Stomach (tissue), 9 donors: ENCODE results near the gene KDELR3. TPM values are rescaled to one million over a fixed set of nuclear protein-coding genes. Genes with fewer than 3 reads are reported as not detected.

Experiments used
- DNase-seq, 2 donors: peaks; one replicate each; pipeline versions ENCODE4 v3.0.0 to v3.0.0-alpha.2; 2013 to 2019
- H3K27ac ChIP-seq, 5 donors: fragments of 200-600 bp in 4 of 5; sonication (generic) in 4 of 5; one replicate each; pipeline ENCODE4 v1.5.1; 2013 to 2019; ENCODE audit warnings: mild to moderate bottlenecking in 1 of 5, moderate library complexity in 1 of 5
- H3K27me3 ChIP-seq, 3 donors: fragments of 200-600 bp; sonication (generic); one replicate each; pipeline ENCODE4 v1.5.1; 2017 to 2019; ENCODE audit warnings: mixed run types in 1 of 3
- H3K36me3 ChIP-seq, 4 donors: fragments of 200-600 bp; sonication (generic); 1 replicate in 3 of 4; 2 replicates in 1 of 4; pipeline ENCODE4 v1.5.1; 2016 to 2019
- H3K4me1 ChIP-seq, 4 donors: fragments of 200-600 bp; sonication (generic); one replicate each; pipeline ENCODE4 v1.5.1; 2016 to 2019
- H3K4me3 ChIP-seq, 4 donors: fragments of 200-600 bp; sonication (generic) in 3 of 4; one replicate each; pipeline ENCODE4 v1.5.1; 2016 to 2019; ENCODE audit warnings: mild to moderate bottlenecking in 1 of 4
- H3K9me3 ChIP-seq, 4 donors: fragments of 200-600 bp; sonication (generic); one replicate each; pipeline ENCODE4 v1.5.1; 2016 to 2019
- CTCF ChIP-seq, 7 experiments: fragments of 450-650 bp in 4 of 7; fragments of 200-600 bp in 3 of 7; sonication (generic) in 3 of 7; IDR thresholded peaks; one replicate each; pipeline ENCODE4 v1.5.1; 2016 to 2019; ENCODE audit warnings: antibody characterized with exemption in 7 of 7, control low read depth in 2 of 7, mild to moderate bottlenecking in 1 of 7
- EP300 ChIP-seq: sonication (generic); formaldehyde crosslinking; IDR thresholded peaks from one replicate; pipeline ENCODE4 v1.6.1; 2017; ENCODE audit warnings: antibody characterized with exemption
- POLR2A ChIP-seq, 4 donors: fragments of 450-650 bp; IDR thresholded peaks; one replicate each; pipeline ENCODE4 v1.6.1; 2016; ENCODE audit warnings: antibody characterized with exemption in 4 of 4, control low read depth in 2 of 4, mild to moderate bottlenecking in 1 of 4, moderate library complexity in 1 of 4
- POLR2AphosphoS5 ChIP-seq, 3 donors: sonication (generic); formaldehyde crosslinking; IDR thresholded peaks; one replicate each; pipeline ENCODE4 v1.6.1; 2016; ENCODE audit warnings: antibody characterized with exemption in 3 of 3
- WGBS, 5 donors: extraction: QIAGEN DNeasy Blood & Tissue Kit in 3 of 5; methylation state at CpG; one replicate each; pipeline versions ENCODE4 v1.1.5 to v1.1.7; 2013 to 2018; 5-methylcytosine and 5-hydroxymethylcytosine counted together
- intact Hi-C: fragments of 100-400 bp; cut with DNase I; formaldehyde crosslinking; loops from one replicate; pipeline ENCODE4 v1.15.1; 2023; ENCODE audit warnings: low total_unique reads
- polyA plus RNA-seq, 3 donors: library from polyadenylated mRNA; stranded (reverse); fragments of 200-250 nt; gene quantifications; one replicate each; pipeline ENCODE4 v1.2.3, GENCODE V29; 2013
- total RNA-seq, 5 donors: library from RNA; depleted of rRNA; stranded (reverse); fragments of >200 nt; gene quantifications; one replicate each; pipeline versions ENCODE4 v1.1.0 to v1.2.3, GENCODE V29; 2014 to 2016
- donor health status: healthy with polysubstance abuse.
- donor health status: Bipolar disorder and iron deficiency.
- donor health status: healthy.

Gene KDELR3
- total and polyA plus RNA-seq, 8 donors = 3.6 to 30.7 (median 11.6) TPM; not detected in 1

DNA sequence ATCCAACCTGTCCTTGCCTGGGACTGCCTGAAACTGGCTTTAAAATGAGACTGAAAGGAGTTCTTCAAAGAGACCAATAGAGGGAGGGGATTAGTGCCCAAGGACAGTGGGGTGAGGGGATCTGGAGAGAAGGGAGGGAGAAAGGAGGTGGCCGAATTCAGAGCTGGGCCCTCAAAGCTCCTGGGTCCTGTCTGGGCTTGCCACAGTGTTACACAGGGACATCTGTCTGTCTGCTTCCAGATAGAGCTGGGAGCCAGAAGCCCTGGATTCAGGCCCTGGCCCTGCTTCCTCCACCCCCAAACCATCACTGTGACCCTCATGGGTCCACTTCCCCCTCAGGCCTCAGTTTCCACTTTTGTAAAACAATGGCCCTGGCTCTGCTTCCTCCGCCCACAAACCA is 16.5 kb upstream of the KDELR3 start:
- Histone ChIP-seq H3K27me3 (peaks cover 15 to 93% (median 57%) of the 10 kb centered on the region in 3 donors), H3K27ac (no peak overlapping the region)

DNA sequence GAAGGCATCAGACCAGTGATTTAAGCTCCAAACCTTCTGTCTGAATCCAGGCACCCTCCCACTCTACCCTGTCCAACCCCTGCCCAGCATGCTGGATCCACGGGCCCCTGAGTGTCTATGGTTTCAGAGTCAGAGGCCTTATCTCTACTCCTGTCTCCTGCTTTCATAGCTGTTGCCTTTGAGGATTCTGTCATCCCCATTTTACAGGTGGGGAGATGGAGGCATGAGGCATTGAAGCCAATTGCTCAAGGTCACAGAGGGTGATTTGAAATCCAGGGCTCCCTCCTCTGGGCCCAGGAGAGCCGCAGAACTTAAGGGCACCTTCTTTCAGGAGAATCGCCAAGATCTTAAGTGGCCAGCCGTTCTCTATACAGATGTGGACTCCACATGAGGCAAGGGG is 16.0 kb upstream of the KDELR3 start:
- Histone ChIP-seq H3K9me3 (no peaks in the 10 kb centered on the region), H3K27me3 (peaks cover 15 to 96% (median 61%) of the 10 kb centered on the region in 3 donors)
- TF ChIP-seq POLR2A (IDR thresholded peaks at IDR 0.05) (no peak), EP300 (no peak), CTCF (IDR thresholded peaks at IDR 0.05) (no peak), POLR2AphosphoS5 (IDR thresholded peaks at IDR 0.05) (no peak)

More for the DNA sequence above, 16.5 kb upstream of the KDELR3 start:
- Histone ChIP-seq H3K36me3 (no peaks in the 10 kb centered on the region), H3K4me3 (no peak overlapping the region), H3K9me3 (no peaks in the 10 kb centered on the region), H3K4me1 (peaks cover 14 to 24% (median 20%) of the 10 kb centered on the region in 4 donors)
- DNase-seq = no peak
- WGBS, 5 donors = 84 to 96% (median 88%) methylated on average over 2 of the region's 2 CpGs
- intact Hi-C loops = no loop called here
- no peak for TF ChIP-seq POLR2AphosphoS5 (IDR thresholded peaks at IDR 0.05)

GRCh38 chr22:38452373-38453065 is 15.4 kb upstream of the KDELR3 start:
- Histone ChIP-seq H3K27me3 (peaks cover 15 to 96% (median 67%) of the 10 kb centered on the region in 3 donors), H3K27ac (no peak overlapping the region), H3K36me3 (no peaks in the 10 kb centered on the region), H3K4me1 (peaks cover 14 to 24% (median 20%) of the 10 kb centered on the region in 4 donors), H3K9me3 (no peaks in the 10 kb centered on the region), H3K4me3 (no peak overlapping the region)
- TF ChIP-seq POLR2AphosphoS5 (IDR thresholded peaks at IDR 0.05) (no peak), POLR2A (IDR thresholded peaks at IDR 0.05) (no peak), CTCF (IDR thresholded peaks at IDR 0.05) (no peak), EP300 (no peak)
- peak in 1 of 2 donors; percentile 81 for DNase-seq
- WGBS, 5 donors = 29 to 41% (median 40%) methylated on average over 23 to 25 of the region's 25 CpGs
- intact Hi-C loops = no loop called here

More for the DNA sequence above, 16.0 kb upstream of the KDELR3 start:
- peak in 1 of 2 donors; percentile 5 for DNase-seq
- H3K36me3 ChIP-seq = no peaks in the 10 kb centered on the region
- WGBS, 5 donors = 59 to 71% (median 64%) methylated on average over 3 to 4 of the region's 4 CpGs
- intact Hi-C loops = no loop called here
- H3K27ac ChIP-seq = no peak overlapping the region
- H3K4me3 ChIP-seq = no peak overlapping the region
- H3K4me1 ChIP-seq = peaks cover 14 to 24% (median 20%) of the 10 kb centered on the region in 4 donors

DNA sequence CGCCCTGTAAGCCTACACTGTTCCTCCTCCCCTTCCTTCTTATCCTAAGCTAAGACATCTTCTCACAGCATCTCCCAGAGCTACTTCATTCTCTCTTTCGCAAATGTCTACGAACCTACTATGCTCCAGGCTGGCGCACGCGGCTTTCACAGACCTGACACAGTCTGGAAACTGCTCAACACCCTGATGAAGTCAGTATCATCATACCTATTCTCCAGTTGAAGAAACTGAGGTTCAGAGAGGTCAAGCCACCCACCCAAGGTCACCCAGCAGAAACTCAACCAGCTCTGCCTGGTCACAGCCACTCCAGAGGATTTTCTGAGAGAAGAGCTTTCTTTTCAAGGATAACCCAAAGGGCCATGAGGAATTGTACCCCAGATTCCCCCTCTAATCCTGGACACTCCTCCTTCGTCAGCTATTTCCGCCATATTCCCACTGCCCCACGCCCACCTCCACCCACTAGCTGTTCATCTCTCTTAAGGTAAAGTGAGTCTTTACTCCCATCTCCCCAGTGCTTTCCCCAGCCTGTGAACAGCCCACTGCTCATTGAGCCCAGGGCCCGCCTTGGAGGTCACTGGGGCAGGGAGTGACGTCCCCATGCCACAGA is 14.7 kb upstream of the KDELR3 start:
- Histone ChIP-seq H3K27me3 (peaks cover 15 to 99% (median 71%) of the 10 kb centered on the region in 3 donors), H3K9me3 (no peaks in the 10 kb centered on the region), H3K4me1 (peaks cover 14 to 24% (median 20%) of the 10 kb centered on the region in 4 donors), H3K36me3 (no peaks in the 10 kb centered on the region), H3K4me3 (no peak overlapping the region), H3K27ac (no peak overlapping the region)
- intact Hi-C loops = no loop called here
- no peak for TF ChIP-seq CTCF (IDR thresholded peaks at IDR 0.05)
- no peak for TF ChIP-seq POLR2AphosphoS5 (IDR thresholded peaks at IDR 0.05)
- no peak for TF ChIP-seq EP300
- no peak for TF ChIP-seq POLR2A (IDR thresholded peaks at IDR 0.05)
- 80 to 85% (median 82%) methylated on average over 11 of the region's 11 CpGs for WGBS, 5 donors
- no peak for DNase-seq

- peaks cover 15 to 99% (median 70%) of the 10 kb centered on the region in 3 donors for H3K27me3 ChIP-seq
- 50 to 96% (median 60%) methylated on average over 3 of the region's 3 CpGs for WGBS, 5 donors
- H3K27ac ChIP-seq = no peak overlapping the region
- H3K9me3 ChIP-seq = no peaks in the 10 kb centered on the region
- H3K4me1 ChIP-seq = peaks cover 14 to 24% (median 20%) of the 10 kb centered on the region in 4 donors
- H3K4me3 ChIP-seq = no peak overlapping the region
- no peak for TF ChIP-seq CTCF (IDR thresholded peaks at IDR 0.05)
- no peak for TF ChIP-seq EP300
- H3K36me3 ChIP-seq = no peaks in the 10 kb centered on the region
- DNase-seq = peak in 1 of 2 donors; percentile 31
- intact Hi-C loops = no loop called here
These were observed 13.9 kb upstream of the KDELR3 start for GRCh38 chr22:38453996-38454352.
